Ectodermal cell (in vitro differentiated cells): ENCODE measurements around the gene TOX2.

ENCODE experiments used
- H3K27ac ChIP-seq: 2 replicates; pipeline ENCODE4 v1.7.0; 2013; ENCODE audit warnings: mild to moderate bottlenecking, low read depth, low read length; ENCODE audit not compliant: insufficient read depth, poor library complexity, severe bottlenecking
- H3K27me3 ChIP-seq: 2 replicates; pipeline ENCODE4 v1.7.0; 2013; ENCODE audit warnings: mild to moderate bottlenecking, low read length; ENCODE audit not compliant: insufficient read depth, control insufficient read depth, poor library complexity, severe bottlenecking
- H3K36me3 ChIP-seq: one replicate; pipeline ENCODE4 v1.7.0; 2013; ENCODE audit warnings: low read length; ENCODE audit not compliant: control insufficient read depth, insufficient read depth
- H3K4me1 ChIP-seq: one replicate; pipeline ENCODE4 v1.7.0; 2013; ENCODE audit warnings: low read length; ENCODE audit not compliant: control insufficient read depth, insufficient read depth
- H3K4me3 ChIP-seq: 2 replicates; pipeline ENCODE4 v1.7.0; 2013; ENCODE audit warnings: low read depth, low read length, control low read depth; ENCODE audit not compliant: insufficient read depth
- H3K9me3 ChIP-seq: 2 replicates; pipeline ENCODE4 v1.7.0; 2013; ENCODE audit warnings: mild to moderate bottlenecking, low read length, moderate library complexity; ENCODE audit not compliant: control insufficient read depth
- WGBS, 2 experiments: methylation state at CpG; one replicate each; pipeline ENCODE4 v1.1.7; 2013; ENCODE audit warnings: missing lambda C conversion rate in 2 of 2; 5-methylcytosine and 5-hydroxymethylcytosine counted together

TOX2 gene

GRCh38 chr20:44053046-44053445 lies 138.4 kb downstream of the TOX2 start:
- H3K4me3 ChIP-seq = no peak overlapping the region
- H3K4me1 ChIP-seq = no peaks in the 10 kb centered on the region
- WGBS, 2 experiments = 91 to 97% methylated on average over 4 of the region's 4 CpGs
- no peak overlapping the region for H3K27ac ChIP-seq
- H3K27me3 ChIP-seq = no peaks in the 10 kb centered on the region
- H3K9me3 ChIP-seq = no peaks in the 10 kb centered on the region
- H3K36me3 ChIP-seq = no peaks in the 10 kb centered on the region

GRCh38 chr20:44054118-44054517 lies 139.5 kb downstream of the TOX2 start:
- Histone ChIP-seq H3K4me1 (no peaks in the 10 kb centered on the region), H3K4me3 (no peak overlapping the region), H3K27ac (no peak overlapping the region), H3K9me3 (no peaks in the 10 kb centered on the region), H3K36me3 (no peaks in the 10 kb centered on the region), H3K27me3 (no peaks in the 10 kb centered on the region)
- 96% methylated on average over 16 of the region's 16 CpGs for WGBS, 2 experiments

GRCh38 chr20:44054849-44055248 lies 140.2 kb downstream of the TOX2 start:
- H3K36me3 ChIP-seq = no peaks in the 10 kb centered on the region
- 92 to 93% methylated on average over 3 of the region's 3 CpGs for WGBS, 2 experiments
- no peak overlapping the region for H3K4me3 ChIP-seq
- no peaks in the 10 kb centered on the region for H3K27me3 ChIP-seq
- H3K27ac ChIP-seq = no peak overlapping the region
- H3K4me1 ChIP-seq = no peaks in the 10 kb centered on the region
- H3K9me3 ChIP-seq = no peaks in the 10 kb centered on the region

DNA sequence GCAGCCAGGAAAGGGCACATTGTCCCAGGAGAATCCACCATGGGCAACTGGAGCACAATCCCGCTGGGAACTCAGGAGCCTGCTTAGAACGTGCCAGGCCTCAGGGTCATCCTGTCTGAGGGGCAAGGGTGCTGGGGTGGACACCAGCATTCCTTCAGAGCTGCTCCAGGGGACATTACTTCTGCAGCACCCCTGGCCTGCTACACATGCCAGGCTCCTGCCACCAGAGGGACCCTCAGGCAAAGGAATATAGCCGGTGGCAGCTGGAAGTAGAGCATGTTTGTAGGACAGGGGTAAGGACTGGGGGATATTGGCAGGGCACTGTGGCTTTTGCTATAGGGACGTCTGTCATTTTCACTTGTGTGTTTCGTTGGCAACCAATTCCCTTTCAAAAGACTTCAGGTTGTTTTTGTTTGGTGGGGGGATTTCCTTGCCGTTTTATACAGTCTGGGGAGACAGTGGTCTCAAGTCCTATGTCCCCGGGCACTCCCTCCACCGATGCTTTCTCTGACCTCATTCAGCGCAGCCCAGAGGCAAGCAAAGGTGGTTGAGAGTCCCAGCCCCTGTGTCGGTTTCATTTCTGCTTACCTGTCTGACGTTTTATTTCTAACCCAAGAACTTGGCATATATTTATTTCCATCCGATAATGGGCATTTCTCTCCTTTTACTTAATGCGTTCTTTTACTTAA lies 141.5 kb downstream of the TOX2 start:
- H3K27me3 ChIP-seq = no peaks in the 10 kb centered on the region
- no peaks in the 10 kb centered on the region for H3K4me1 ChIP-seq
- no peak overlapping the region for H3K27ac ChIP-seq
- H3K4me3 ChIP-seq = no peak overlapping the region
- no peaks in the 10 kb centered on the region for H3K36me3 ChIP-seq
- H3K9me3 ChIP-seq = no peaks in the 10 kb centered on the region
- 73 to 74% methylated on average over 13 of the region's 13 CpGs for WGBS, 2 experiments

- WGBS, 2 experiments = 91 to 95% methylated on average over 5 of the region's 5 CpGs
- H3K4me3 ChIP-seq = no peak overlapping the region
- H3K9me3 ChIP-seq = no peaks in the 10 kb centered on the region
- no peaks in the 10 kb centered on the region for H3K36me3 ChIP-seq
- no peak overlapping the region for H3K27ac ChIP-seq
- H3K27me3 ChIP-seq = no peaks in the 10 kb centered on the region
- no peaks in the 10 kb centered on the region for H3K4me1 ChIP-seq
Observed at GRCh38 chr20:44057698-44058675, 143.3 kb downstream of the TOX2 start.

- Histone ChIP-seq H3K9me3 (no peaks in the 10 kb centered on the region), H3K27ac (no peak overlapping the region), H3K4me3 (no peak overlapping the region), H3K27me3 (no peaks in the 10 kb centered on the region), H3K4me1 (no peaks in the 10 kb centered on the region), H3K36me3 (no peaks in the 10 kb centered on the region)
- 94 to 95% methylated on average over 17 of the region's 17 CpGs for WGBS, 2 experiments
Observed at GRCh38 chr20:44064501-44065400, 150.1 kb downstream of the TOX2 start.

DNA sequence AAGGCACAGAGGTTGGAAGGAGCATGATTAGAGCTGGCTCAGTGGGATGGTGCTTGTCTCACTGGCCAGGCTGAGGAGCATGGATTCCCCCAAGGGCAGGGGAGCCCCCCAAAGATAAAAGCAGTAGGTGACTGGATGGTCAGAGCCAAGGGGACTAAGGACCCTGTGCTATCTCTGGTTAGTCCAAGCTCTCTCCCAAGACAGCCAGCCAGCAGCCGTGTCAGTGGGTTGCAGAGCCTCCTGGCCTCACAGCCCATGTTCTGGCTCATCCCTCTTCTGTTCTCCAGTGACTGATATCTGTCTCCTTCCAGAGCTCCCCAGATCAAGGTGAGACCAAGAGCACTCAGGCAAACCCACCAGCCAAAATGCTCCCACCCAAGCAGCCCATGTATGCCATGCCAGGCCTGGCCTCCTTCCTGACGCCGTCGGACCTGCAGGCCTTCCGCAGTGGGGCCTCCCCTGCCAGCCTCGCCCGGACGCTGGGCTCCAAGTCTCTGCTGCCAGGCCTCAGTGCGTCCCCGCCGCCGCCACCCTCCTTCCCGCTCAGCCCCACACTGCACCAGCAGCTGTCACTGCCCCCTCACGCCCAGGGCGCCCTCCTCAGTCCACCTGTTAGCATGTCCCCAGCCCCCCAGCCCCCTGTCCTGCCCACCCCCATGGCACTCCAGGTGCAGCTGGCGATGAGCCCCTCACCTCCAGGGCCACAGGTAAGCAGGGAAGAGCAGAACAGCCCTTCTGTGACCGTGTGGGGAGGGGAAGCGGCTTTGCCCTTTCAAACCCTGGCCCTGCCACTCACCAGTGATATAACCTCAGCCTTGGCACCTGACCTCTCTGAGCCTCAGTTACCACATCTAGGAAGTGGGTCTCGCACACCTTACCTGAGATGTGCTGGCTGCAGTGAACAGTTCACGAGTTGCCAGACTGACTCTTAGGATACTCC lies 151.0 kb downstream of the TOX2 start:
- 93 to 94% methylated on average over 20 of the region's 20 CpGs for WGBS, 2 experiments
- no peaks in the 10 kb centered on the region for H3K9me3 ChIP-seq
- H3K4me1 ChIP-seq = no peaks in the 10 kb centered on the region
- H3K36me3 ChIP-seq = no peaks in the 10 kb centered on the region
- no peak overlapping the region for H3K27ac ChIP-seq
- no peak overlapping the region for H3K4me3 ChIP-seq
- no peaks in the 10 kb centered on the region for H3K27me3 ChIP-seq

DNA sequence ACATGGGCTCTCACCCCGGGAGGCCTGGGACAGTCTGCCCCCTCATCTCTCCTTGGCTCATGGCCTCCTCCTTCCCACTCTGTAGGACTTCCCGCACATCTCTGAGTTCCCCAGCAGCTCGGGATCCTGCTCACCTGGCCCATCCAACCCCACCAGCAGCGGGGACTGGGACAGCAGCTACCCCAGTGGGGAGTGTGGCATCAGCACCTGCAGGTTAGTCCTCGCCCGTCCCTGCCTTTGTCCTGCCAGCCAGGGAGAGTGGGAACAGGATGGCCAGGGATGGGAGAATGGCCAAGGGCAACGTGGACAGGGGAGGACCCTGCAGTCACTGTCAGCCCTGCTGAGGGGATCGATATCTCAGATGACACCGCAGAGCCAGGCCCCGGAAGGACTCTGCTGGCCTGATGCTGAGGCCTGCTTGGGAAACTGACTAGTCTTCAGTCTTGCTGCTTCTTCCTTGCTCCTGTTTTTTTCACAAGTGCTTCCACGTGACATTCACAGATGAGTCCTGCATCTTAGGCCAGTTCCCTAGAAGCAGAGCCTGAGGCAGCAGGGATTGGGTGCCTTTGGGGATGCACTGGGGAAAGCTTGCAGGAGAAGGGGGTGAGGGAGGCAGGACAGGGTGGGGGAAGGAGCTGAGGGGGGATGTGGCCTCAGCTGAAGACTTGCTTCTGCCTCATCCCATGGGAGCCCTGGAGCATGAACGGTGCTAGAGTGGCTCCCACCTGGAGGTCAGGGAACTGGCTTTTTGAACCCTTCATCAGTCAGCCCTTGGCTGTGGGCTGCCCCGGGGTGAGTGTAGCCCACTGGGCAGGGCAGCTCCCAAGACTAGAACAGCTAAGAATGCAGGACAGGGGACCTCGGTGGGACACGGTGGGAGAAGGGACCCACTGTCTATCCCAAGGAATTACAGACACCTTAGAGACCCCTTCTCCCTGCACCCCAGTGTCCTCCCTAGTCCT lies 152.3 kb downstream of the TOX2 start:
- Histone ChIP-seq H3K4me1 (no peaks in the 10 kb centered on the region), H3K36me3 (no peaks in the 10 kb centered on the region), H3K4me3 (no peak overlapping the region), H3K27ac (no peak overlapping the region), H3K27me3 (no peaks in the 10 kb centered on the region), H3K9me3 (no peaks in the 10 kb centered on the region)
- 93% methylated on average over 15 of the region's 15 CpGs for WGBS, 2 experiments
